ENCODE data around the gene USP53. TPM values are rescaled to one million over a fixed set of nuclear protein-coding genes. Genes with fewer than 3 reads are reported as not detected.
"Not testable (repeated sequence)": the region's sequence is repeated elsewhere in the genome, so short reads cannot be mapped to it uniquely, and the experiment has no call there.

Gene USP53
- total and polyA plus RNA-seq, 2 experiments from 2014 or later: 17.1 to 27.7 TPM

DNA sequence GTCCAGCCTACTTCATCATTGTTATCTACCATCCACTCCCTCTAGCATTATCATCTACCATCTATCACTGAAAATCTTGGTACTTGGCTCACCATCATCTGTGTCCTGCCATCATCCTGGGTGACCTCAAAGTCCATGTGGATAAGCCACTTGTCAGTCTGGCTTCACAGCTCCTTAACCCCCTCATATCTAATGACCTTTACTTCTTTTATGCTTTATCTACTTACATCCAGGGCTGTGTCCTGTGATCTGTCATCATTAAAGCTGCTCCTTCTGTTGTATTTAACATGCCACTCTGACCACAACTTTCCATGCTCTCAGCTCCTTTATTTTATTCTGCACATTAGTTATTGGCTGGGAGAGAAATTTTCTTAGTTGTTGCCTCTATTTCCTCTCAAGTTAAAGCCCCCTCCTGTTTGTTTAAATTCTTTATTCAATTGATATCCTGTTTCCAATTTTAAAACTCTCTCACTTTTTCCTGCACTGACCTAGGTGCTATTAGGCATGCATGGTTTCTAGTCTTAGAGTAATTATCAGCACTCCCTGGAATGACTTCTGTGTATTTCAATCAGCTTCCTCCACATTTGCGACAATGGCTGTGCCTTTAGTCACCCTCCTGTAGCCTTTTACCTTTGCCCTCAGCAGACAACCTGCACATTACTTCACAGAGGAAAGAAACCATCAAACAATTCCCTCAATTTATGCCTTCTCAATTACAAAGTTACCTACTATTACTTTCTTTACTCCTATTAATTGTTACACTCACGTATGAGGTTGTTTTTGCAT lies 117.5 kb downstream of the USP53 start (continued):
- no peak for TF ChIP-seq ZNF331 (CRISPR knock-in tag; IDR thresholded peaks at IDR 0.05; ENCODE audit: low read depth)
- TF ChIP-seq JUNB (IDR thresholded peaks at IDR 0.05; ENCODE audit: unreplicated experiment): no peak
- no peak for TF ChIP-seq EZH2 (IDR thresholded peaks at IDR 0.05; ENCODE audit: low read depth, unreplicated experiment)
- TF ChIP-seq EZH2phosphoT487 (IDR thresholded peaks at IDR 0.05; ENCODE audit: unreplicated experiment): no peak
- TF ChIP-seq, protein P1, sequence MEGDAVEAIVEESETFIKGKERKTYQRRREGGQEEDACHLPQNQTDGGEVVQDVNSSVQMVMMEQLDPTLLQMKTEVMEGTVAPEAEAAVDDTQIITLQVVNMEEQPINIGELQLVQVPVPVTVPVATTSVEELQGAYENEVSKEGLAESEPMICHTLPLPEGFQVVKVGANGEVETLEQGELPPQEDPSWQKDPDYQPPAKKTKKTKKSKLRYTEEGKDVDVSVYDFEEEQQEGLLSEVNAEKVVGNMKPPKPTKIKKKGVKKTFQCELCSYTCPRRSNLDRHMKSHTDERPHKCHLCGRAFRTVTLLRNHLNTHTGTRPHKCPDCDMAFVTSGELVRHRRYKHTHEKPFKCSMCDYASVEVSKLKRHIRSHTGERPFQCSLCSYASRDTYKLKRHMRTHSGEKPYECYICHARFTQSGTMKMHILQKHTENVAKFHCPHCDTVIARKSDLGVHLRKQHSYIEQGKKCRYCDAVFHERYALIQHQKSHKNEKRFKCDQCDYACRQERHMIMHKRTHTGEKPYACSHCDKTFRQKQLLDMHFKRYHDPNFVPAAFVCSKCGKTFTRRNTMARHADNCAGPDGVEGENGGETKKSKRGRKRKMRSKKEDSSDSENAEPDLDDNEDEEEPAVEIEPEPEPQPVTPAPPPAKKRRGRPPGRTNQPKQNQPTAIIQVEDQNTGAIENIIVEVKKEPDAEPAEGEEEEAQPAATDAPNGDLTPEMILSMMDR (conservative IDR thresholded peaks at IDR 0.05; ENCODE audit: low read depth in 2 of 2): no peak
- no peak for TF ChIP-seq NANOG (IDR thresholded peaks at IDR 0.05; ENCODE audit: borderline replicate concordance)
- TF ChIP-seq ZNF114 (CRISPR knock-in tag; IDR thresholded peaks at IDR 0.05): no peak
- TF ChIP-seq, protein P2, sequence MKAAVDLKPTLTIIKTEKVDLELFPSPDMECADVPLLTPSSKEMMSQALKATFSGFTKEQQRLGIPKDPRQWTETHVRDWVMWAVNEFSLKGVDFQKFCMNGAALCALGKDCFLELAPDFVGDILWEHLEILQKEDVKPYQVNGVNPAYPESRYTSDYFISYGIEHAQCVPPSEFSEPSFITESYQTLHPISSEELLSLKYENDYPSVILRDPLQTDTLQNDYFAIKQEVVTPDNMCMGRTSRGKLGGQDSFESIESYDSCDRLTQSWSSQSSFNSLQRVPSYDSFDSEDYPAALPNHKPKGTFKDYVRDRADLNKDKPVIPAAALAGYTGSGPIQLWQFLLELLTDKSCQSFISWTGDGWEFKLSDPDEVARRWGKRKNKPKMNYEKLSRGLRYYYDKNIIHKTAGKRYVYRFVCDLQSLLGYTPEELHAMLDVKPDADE (IDR thresholded peaks at IDR 0.05): no peak
- TF ChIP-seq STAT1 (IDR thresholded peaks at IDR 0.05; ENCODE audit: unreplicated experiment): no peak

DNA sequence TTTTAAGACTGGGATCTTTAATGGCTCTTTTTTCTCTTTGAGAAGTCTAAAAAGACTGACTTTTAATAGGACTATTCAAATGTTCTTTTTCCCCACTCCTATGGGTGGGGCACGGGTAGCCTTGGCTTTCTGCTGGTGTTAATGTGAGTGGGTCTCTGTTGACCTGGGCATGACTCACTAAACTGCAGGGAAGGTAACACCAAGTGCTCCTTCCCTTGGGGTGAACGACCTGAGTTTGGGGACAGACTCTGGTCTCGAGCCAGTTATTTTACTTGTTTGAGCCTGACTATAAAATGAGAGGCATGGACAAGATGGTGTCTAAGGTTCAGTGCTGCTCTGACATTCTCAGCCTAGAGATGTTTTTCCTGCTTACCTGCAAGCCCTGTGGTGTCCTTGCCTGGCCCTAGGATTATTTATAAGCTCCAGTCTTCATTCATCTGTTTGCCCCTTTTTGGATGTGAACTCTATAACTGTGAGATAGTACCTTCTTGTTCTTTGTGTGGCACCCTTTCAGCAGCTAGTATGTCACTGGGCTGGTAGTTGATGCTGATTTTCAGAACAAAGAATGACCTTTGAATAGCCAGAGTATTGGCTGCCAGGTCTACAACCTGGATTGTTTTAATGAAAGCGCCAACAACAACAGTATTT lies 123.9 kb downstream of the USP53 start:
- H3K4me2 ChIP-seq; H3K27ac ChIP-seq (ENCODE audit: low read depth); H3K36me3 Mint-ChIP-seq (ENCODE audit: low read depth); H3K27me3 ChIP-seq (ENCODE audit: insufficient read depth); H3K79me2 ChIP-seq (replicated peaks; ENCODE audit: insufficient read depth); H3K36me3 ChIP-seq (ENCODE audit: insufficient read depth); H4K20me1 ChIP-seq (replicated peaks; ENCODE audit: insufficient read depth); H3K27me3 Mint-ChIP-seq (ENCODE audit: insufficient read depth, low read depth, poor library complexity); ATAC-seq; H3F3A ChIP-seq (replicated peaks; ENCODE audit: low read depth); H3K4me3 Mint-ChIP-seq; H3K9me2 ChIP-seq (ENCODE audit: insufficient read depth); H3K4me1 ChIP-seq (ENCODE audit: insufficient read depth); H2AFZ ChIP-seq; H3K27ac Mint-ChIP-seq; H3K4me3 ChIP-seq; H3K4me1 Mint-ChIP-seq; H3K9me3 Mint-ChIP-seq; DNase-seq (ENCODE audit: low spot score): not testable (repeated sequence)

DNA sequence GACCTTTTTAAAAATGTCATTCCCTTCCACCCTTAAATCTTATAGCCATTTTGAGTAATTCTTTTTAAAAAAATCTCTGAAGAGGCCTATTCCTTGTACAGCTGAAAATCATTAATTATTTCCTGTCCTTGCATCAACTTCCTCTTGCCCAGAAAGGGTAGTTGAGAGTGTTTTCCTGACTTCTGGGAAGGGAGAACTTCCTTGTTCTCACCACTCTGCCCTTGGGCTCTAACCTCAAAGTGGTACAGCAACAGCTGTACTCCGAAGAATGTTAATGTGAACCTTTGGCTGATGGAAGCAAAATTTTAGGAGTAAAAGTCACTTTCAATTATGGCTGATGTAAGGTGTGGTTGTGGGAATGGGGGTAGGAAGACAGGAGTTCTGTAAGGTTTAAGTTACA lies 124.5 kb downstream of the USP53 start:
- no peaks in the 10 kb centered on the region for H3K4me1 Mint-ChIP-seq
- no peaks in the 10 kb centered on the region for H3K9me2 ChIP-seq (ENCODE audit: insufficient read depth)
- no peak overlapping the region for H2AFZ ChIP-seq
- H3K27ac ChIP-seq (ENCODE audit: low read depth): no peak overlapping the region
- no peaks in the 10 kb centered on the region for H3K79me2 ChIP-seq (replicated peaks; ENCODE audit: insufficient read depth)
- H3K4me1 ChIP-seq (ENCODE audit: insufficient read depth): no peaks in the 10 kb centered on the region
- H3K4me2 ChIP-seq: no peak overlapping the region
- H4K20me1 ChIP-seq (replicated peaks; ENCODE audit: insufficient read depth): no peaks in the 10 kb centered on the region
- no peaks in the 10 kb centered on the region for H3K27me3 Mint-ChIP-seq (ENCODE audit: insufficient read depth, low read depth, poor library complexity)
- no peaks in the 10 kb centered on the region for H3K9me3 Mint-ChIP-seq
- DNase-seq (ENCODE audit: low spot score): no peak
- ATAC-seq: no peak
- no peak overlapping the region for H3K4me3 Mint-ChIP-seq
- no peaks in the 10 kb centered on the region for H3F3A ChIP-seq (replicated peaks; ENCODE audit: low read depth)
- H3K36me3 ChIP-seq (ENCODE audit: insufficient read depth): no peaks in the 10 kb centered on the region
- no peak overlapping the region for H3K27ac Mint-ChIP-seq
- H3K27me3 ChIP-seq (ENCODE audit: insufficient read depth): no peaks in the 10 kb centered on the region
- no peaks in the 10 kb centered on the region for H3K36me3 Mint-ChIP-seq (ENCODE audit: low read depth)
- H3K4me3 ChIP-seq: no peak overlapping the region
- no peak for TF ChIP-seq JUNB (IDR thresholded peaks at IDR 0.05; ENCODE audit: unreplicated experiment)
- TF ChIP-seq ZNF114 (CRISPR knock-in tag; IDR thresholded peaks at IDR 0.05): no peak
- no peak for TF ChIP-seq NANOG (IDR thresholded peaks at IDR 0.05; ENCODE audit: borderline replicate concordance)
- TF ChIP-seq POLR2AphosphoS5 (IDR thresholded peaks at IDR 0.05; ENCODE audit: low read depth): no peak
- TF ChIP-seq CREB1 (CRISPR knock-in tag; IDR thresholded peaks at IDR 0.05; ENCODE audit: low read depth): no peak
- TF ChIP-seq EZH2phosphoT487 (IDR thresholded peaks at IDR 0.05; ENCODE audit: unreplicated experiment): no peak
- no peak for TF ChIP-seq STAT1 (IDR thresholded peaks at IDR 0.05; ENCODE audit: unreplicated experiment)
- TF ChIP-seq, protein P1 (conservative IDR thresholded peaks at IDR 0.05; ENCODE audit: low read depth in 2 of 2): no peak

Data from GM23338 (cell line).